ENCODE results near the gene SP110.
"Not testable (repeated sequence)": the region's sequence is repeated elsewhere in the genome, so short reads cannot be mapped to it uniquely, and the experiment has no call there.

The SP110 gene

DNA sequence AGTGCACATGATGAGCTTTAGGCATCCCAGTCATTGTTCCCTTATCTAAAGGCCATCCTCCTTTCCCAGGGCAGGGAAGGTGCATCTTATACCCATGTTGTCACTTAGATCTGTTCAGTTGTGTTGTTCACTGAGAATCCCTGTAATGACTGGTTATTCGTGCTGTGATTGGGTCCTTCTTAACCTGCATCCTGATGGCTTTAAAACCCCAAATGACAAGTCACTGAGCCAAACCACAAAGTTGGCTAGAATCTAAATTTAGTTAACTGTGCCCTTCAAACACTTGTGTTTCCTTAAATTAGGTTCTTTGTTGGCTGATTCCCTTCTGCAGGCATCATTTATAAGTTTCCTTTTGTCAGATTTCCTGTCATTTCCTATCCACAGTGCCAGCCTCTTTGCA lies 92.6 kb downstream of the SP110 start:
- DNase-seq (ENCODE audit: low spot score): no peak

GRCh38 chr2:230124757-230125431 lies 94.9 kb downstream of the SP110 start:
- DNase-seq (ENCODE audit: low spot score): no peak

DNA sequence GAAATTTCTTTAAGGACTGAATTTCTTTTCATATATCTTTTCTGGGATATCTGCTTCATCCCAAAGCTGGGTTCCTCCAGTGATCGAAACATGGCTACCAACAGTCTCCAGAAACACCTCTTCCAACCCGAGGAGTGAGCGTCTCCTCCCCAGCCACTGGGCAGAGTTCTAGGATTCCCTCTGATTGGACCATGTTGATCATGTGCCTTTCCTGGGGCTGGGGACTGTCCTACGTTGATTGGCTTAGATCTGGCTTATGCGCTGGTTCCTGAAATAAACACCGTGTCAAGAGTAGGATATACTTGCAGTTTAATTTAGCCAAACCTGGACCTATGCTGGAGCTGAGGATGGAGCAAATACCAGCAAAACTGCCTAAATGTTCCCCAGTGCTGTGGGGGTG lies 95.5 kb downstream of the SP110 start:
- DNase-seq (ENCODE audit: low spot score): no peak

DNA sequence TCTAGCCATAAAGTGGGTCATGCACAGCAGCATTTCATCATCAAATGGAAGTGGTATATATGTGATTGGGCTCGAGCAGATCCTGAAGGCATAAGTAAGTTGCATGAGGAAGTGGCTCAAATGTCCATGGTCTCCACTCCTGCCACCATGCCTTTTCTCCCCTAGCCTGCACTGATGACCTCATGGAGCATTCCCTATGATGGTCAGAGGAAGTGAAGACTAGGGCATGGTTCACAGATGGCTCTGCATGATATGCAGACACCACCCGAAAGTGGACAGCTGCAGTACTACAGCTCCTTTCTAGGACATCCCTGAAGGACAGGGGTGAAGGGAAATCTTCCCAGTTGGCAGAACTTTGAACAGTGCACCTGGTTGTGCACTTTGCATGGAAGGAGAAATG lies 99.4 kb downstream of the SP110 start:
- DNase-seq (ENCODE audit: low spot score): not testable (repeated sequence)

DNA sequence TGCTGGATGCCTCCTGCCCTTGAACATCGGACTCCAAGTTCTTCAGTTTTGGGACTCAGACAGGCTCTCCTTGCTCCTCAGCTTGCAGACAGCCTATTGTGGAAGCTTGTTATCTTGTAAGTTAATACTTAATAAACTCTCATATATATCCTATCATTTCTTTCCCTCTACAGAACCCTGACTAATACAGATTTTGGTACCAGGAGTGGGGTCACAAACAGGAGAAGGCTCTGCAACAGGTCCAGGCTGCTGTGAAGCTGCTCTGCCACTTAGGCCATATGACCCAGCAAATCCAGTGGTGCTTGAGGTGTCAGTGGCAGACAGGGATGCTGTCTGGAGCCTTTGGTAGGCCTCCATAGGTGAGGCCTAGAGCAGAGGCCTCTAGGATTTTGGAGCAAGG lies 100.0 kb downstream of the SP110 start:
- not testable (repeated sequence) for DNase-seq (ENCODE audit: low spot score)

Data from kidney capillary endothelial cell (primary cell).